HG03175 (cell line): ENCODE data around the gene MYL7.

Experiments
- ATAC-seq: cut with Tn5 transposase; IDR thresholded peaks from one replicate; pipeline ENCODE4 v1.9.1; 2021; ENCODE audit warnings: mild to moderate bottlenecking, moderate library complexity; ENCODE audit not compliant: unreplicated experiment

MYL7 gene

DNA sequence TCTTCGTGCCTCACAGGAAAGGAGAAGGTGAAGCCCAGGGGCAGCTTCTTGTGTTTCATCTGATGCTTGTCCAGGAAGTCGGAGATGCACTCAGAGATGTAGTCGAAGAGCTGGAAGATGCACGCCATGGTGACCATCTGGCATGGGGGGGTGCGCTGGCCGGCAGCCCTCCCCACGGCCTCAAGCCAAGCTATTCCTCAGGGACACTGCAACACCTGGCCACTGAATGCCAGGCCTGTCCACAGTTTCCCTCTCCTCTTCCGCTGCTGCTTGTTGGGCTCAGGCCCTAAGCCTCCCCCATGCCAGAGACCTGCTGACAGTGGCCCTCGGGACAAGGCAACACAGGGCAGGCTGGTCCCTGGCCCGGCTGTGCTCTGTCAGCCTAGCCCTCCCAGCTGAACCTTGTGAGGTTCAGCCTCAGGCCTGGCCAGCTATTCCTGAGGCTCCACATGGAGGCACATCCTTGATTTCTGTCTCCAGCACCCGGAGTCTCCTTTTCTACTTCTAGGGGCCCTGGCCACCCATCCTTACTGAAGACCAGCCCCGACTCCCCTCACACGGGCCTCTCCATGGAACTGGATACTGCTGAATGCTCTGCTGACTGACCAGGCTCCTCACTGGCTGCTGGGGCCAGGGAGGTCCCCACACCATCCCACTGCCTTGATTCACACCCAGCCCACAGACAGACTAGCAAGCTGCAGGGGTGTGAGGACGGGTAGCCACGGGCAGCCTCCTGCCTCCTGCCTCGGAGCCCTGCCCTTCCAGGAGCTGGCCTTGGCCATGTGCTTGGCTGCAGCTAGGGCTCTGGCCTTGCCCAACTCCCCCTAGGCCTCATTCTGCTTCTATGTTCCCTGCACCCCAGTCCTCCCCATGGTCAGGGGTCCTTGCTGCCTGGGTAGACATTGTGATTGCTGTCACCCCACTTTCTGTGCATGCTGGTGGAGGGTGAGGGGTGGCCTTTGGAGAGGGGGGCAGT is 10.1 kb upstream of the MYL7 start:
- no peak for ATAC-seq

- no peak for ATAC-seq
Observed at GRCh38 chr7:44150466-44150832, 9.3 kb upstream of the MYL7 start.

DNA sequence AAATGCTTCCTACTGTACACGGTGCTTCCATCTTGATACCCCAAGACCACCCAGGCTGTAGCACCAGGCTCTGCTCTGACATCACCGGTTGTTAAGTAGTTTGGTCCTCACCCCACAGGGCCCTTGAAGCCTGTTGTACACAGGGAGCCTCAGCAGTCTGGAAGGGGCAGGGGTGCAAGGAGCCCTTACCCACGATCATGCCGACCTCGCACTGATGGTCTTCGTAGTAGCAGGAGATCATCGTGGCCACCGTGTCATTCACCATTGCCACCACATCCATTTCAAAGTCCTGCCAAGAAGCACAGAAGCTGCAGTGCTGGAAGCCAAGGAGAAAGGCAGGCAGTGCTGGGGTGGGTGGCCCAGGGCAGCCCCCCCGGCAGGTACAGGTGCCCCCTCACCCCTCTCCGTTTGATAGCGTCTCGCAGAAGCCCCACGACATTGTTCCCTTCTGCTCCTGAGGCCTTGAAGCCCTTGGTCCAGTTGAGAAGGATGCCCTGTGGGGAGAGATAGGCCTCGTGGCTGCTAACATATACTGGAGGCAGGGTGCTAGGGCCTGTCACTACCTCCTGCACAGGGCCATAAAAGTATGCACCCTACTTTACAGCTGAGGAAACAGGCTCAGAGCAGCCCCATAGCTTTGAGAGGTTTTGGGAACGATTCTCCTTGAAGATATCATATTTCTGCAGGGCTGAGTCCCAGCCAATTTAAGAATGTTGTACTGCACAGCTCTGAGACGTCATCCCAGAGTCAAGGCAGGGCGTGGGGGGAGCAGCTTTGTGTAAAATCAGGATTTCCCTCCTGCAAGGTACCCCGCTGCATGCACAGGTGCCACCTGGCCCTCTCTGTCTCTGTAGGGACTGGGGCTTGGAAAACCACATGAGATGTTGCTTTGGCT is 8.7 kb upstream of the MYL7 start:
- ATAC-seq: no peak

DNA sequence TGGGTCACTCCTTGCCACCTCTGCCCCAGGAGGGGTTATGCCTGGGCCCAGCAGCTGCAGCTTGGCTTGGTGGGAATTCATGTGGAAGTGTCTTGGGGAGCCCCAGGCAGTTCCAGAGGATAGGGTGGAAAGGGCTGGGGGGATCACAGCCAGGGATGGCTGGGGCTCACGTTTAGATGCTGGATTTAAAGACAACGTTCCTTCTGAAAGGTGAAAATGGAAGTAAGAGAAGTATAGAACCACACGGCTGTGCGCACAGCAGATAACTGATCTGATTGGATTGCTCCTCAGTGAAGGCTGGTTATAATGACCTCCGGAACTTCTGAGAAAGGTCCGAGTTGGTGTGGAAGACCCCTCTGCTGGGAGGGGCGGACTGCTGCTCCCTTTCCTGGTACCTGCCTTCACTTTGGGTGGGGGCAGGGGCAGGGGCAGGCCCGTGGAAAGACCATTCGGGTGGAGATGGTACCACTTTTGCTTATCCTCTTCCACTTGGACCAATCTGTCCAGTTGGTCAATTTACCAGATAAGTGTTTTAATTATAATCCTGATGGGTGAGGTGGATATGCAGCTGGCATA is 7.9 kb upstream of the MYL7 start:
- no peak for ATAC-seq

GRCh38 chr7:44148166-44148565 is 7.0 kb upstream of the MYL7 start:
- no peak for ATAC-seq

DNA sequence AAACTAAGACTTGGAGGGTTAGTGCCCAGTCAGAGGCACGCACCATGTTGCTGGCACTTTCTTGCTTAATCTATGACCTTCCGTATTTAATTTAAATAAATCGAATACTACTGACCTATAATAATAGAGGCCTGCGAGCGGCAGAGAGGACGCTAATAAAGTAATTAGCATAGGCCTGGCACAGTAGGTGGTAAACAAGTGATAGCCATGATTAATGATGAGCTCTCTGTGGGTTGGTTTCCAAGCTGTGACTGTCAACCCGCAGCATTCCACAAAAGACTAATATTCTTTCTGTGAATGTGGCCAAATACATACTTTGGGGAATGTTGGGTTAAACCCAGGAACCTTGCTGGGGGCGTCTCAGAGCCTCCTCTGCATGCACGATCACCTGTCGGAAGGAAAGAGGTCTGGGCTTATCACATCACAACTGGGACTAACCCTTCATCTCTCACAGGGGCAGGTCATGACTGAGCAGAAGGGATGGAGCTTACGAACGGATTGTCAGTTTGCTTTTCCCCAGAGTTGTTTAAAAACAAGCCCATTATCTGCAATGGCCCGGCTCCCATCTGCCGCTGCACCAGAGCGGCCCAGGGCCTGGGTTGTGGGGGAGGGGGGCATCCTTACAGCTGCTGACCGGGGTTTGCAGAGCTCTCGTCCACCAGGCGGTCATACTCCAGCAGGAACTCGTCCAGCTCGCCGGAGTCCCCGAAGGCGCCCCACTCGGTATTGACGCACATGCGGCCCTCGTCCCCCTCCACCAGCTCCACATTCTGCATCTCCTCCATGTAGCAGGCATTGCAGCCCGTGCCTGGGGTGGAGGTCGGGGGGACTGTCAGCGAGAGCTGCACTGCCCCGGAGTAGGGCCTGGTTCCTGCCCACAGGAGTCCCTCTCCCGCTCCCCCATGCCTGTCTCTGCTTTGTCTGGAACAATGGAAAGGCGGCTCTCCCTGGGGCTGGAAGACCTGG is 6.2 kb upstream of the MYL7 start:
- no peak for ATAC-seq

GRCh38 chr7:44145969-44146911 is 5.1 kb upstream of the MYL7 start:
- no peak for ATAC-seq

DNA sequence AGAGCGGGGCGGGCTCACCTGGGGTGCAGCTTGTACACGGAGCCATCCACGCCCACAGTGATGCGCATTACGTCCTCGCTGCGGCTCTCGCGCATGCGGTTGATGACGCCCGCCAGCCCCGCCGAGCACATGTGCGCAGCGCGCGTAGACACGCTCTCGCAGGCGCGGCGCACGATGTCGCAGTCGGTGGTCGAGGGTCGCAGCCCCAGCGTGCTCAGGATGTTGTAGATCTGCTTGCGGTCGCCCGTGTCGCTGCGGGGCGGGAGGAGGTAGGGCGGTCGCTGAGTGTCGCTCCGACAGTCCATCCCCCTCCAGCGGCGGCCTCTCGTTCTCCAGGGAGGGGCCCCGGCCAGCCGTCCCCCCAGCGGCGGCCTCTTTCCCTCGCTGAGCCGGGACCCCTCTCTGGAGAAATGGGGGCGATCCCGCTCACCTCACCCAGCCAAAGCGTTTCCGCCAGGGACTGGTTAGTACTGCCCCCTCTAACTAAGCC is 4.4 kb upstream of the MYL7 start:
- ATAC-seq: no peak

- ATAC-seq: no peak
Observed at GRCh38 chr7:44144968-44145478, 3.9 kb upstream of the MYL7 start.

DNA sequence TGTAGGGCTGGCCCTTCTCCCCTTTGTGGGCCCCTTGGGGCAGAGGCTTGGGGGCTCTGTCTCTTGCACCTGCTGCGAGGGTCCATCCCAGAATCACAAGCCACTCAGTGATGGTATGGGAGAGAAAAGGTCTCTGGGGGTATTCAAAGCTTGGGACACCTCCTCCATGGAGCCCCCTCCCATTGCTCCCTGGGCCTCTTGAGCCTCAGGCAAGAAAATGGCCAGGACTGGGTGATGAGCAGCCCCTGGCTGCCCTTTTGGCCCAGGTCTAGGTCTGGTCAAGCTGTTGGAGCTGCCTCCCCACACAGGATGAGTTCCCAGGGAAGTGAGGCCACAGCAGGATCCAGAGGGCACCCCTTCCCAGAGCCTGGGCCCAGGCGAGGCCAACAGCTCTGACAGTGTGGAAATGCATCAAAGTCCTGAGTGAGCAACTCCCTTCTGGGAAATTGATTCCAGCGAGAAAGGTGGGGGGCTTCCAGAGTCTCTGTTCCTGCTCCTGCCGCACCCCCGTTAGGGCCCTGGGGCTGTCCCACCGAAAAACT is 3.4 kb upstream of the MYL7 start:
- ATAC-seq: no peak

DNA sequence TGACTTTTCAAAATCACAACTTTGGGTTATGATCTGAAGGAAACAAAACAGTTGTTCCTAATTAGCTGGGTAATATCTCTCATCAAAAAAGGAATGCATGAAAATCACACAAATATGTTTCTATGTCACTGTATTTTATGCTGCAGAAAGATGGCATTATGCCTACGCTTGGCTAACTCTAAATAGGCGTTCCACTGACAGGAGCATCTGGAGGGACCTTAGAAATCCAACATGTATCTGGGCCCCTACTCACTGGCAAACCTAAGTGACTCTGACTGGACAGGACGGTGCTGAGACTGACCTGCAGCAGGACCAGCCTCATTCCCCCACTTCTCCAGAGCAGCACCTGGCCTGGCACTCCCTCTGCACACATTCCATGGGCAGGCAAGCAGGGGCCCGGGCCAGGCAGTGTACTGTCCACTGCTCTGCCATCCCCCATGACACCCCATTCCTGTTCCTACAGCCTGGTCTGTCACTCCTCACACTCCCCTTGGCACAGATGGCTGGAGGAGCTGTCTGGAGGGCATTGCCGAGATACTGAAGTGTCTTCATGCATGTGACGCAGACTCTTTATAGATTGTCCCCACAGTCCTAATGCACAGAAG is 2.6 kb upstream of the MYL7 start:
- ATAC-seq: no peak

DNA sequence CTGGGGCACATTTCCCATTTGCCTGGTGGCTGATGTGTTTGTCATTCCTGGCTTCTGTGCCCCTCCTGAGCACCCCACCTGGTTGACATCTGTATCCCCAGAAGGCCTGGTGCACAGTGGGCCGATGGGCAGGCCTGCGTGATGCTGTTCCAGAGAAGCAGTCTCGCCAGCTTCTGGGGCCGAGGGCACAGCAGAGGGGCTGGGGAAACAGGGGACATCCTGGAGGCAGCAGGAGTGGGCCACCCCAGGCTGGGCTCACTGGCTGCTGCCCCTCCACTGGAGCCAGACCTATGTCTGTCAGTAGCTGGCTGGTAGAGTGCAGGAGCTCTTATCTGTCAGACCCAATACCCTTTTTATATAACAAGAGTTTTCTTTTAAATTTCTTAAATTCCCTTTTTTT is 896 bp upstream of the MYL7 start:
- no peak for ATAC-seq

DNA sequence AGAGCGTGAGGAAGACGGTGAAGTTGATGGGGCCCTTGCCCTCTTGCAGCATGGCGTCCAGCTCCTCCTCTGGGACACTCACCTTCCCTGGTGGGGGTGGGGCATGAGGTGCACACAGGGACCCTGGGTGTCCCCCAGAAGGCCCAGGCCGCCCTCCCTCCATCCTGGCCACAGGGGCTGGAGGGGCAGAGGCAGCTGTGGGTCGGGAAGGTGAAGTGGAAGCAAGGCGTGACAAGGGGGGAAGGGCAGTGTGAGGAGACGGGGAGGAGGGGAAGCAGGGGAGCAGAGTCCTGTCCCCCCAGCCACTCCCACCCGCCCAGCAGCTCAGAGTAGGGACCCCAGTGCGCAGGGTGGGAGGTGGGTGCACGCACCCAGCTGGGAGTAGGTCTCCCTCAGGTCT is 791 bp downstream of the MYL7 start:
- ATAC-seq: no peak

- ATAC-seq: no peak
Observed at GRCh38 chr7:44139311-44140010, 1.7 kb downstream of the MYL7 start.

- ATAC-seq: no peak
Observed at GRCh38 chr7:44138698-44139097, 2.4 kb downstream of the MYL7 start.

DNA sequence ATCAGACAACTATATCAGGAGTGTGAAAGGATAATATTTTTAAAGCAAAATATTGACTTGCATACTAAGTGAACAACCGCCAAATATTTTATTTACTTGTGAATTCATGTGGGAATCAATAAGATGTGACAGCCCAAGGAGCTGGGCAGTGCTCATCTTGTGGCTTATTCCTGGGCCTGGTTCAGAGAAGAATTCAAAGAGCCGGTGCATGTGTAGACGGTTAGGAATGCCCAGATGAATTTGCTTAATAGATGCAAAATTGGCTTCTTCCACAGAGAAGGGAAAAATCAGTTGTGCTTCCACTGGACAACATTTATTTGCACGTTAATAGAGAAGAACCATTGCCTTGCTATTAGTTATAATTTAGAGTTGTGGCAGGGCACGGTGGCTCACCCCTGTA is 4.4 kb downstream of the MYL7 start:
- no peak for ATAC-seq

DNA sequence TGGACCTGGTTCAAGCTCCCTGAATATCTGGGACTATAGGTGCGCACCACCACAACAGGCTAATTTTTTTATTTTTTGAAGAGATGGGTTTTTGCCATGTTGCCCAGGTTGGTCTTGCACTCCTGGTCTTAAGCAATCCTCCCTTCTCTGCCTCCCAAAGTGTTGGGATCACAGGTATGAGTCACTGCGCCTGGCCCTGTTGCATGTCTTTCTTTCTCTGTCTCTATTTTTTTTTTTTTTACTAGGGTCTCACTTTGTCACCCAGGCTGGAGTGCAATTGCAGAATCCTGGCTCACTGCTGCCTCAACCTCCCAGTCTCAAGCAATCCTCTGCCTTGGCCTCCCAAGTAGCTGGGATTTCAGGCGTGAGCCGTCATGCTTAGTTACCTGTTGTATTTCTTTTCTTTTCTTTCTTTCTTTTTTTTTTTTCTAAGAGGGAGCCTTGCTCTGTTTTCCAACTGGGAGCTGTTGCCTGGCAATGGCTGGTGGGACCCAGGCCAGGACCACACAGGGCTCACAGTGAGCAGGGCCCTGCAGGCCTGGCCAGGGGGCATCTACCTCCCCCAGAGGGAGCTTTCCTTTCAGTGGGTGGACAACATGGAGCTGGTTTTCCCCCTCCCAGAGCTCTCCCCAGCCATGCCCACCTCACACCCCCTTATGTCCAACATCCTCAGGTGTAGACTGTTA is 6.0 kb downstream of the MYL7 start:
- no peak for ATAC-seq
